A549 (cell line): ENCODE measurements around the gene KRTAP1-4.

ENCODE experiments used
- CHD4 ChIP-seq: fragments of 200-600 bp; sonication (generic); IDR thresholded peaks from 2 replicates; pipeline ENCODE4 v1.6.1; 2016; ENCODE audit warnings: antibody characterized with exemption, mild to moderate bottlenecking, borderline replicate concordance
- CTCF ChIP-seq: fragments of >200 bp; sonication (Bioruptor Twin); formaldehyde crosslinking; IDR thresholded peaks from 3 replicates; pipeline ENCODE4 v1.5.1; 2016
- EHMT2 ChIP-seq: fragments of 200-600 bp; sonication (generic); IDR thresholded peaks from 2 replicates; pipeline ENCODE4 v1.6.1; 2016; ENCODE audit warnings: antibody characterized with exemption, low read depth, mild to moderate bottlenecking, moderate library complexity
- EP300 ChIP-seq, 2 experiments: fragments of >200 bp; sonication (Bioruptor Twin); formaldehyde crosslinking; IDR thresholded peaks; 2 replicates in 1 of 2; 3 replicates in 1 of 2; pipeline ENCODE4 v1.6.1; 2016 to 2017
- HOXA7 ChIP-seq: fragments of 250-450 bp; sonication (Bioruptor Pico); IDR thresholded peaks from 2 replicates; pipeline ENCODE4 v1.5.0; 2020; ENCODE audit warnings: mild to moderate bottlenecking, moderate library complexity
- KDM5A ChIP-seq: fragments of 200-600 bp; sonication (generic); IDR thresholded peaks from 2 replicates; pipeline ENCODE4 v1.6.1; 2016; ENCODE audit warnings: antibody characterized with exemption, mild to moderate bottlenecking
- MAZ ChIP-seq: fragments of 150-350 bp; IDR thresholded peaks from 2 replicates; pipeline ENCODE4 v1.6.1; 2014; ENCODE audit warnings: antibody characterized with exemption, low read depth, low read length, borderline replicate concordance
- NPAS2 ChIP-seq: fragments of 250-450 bp; sonication (Bioruptor Pico); IDR thresholded peaks from 2 replicates; pipeline ENCODE4 v1.8.0; 2022; ENCODE audit warnings: mild to moderate bottlenecking, moderate library complexity, borderline replicate concordance
- POLR2A ChIP-seq: IDR thresholded peaks from 2 replicates; pipeline ENCODE4 v1.6.1; 2012; ENCODE audit warnings: mild to moderate bottlenecking, low read length
- RAD21 ChIP-seq, 2 experiments: fragments of >200 bp in 1 of 2; sonication (Bioruptor Twin) in 1 of 2; formaldehyde crosslinking in 1 of 2; IDR thresholded peaks in 1 of 2; conservative IDR thresholded peaks in 1 of 2; 2 replicates in 1 of 2; 3 replicates in 1 of 2; pipeline ENCODE4 v1.6.1; 2012 to 2018; ENCODE audit warnings: inconsistent platforms in 1 of 2
- RFX5 ChIP-seq: fragments of 450-650 bp; IDR thresholded peaks from 2 replicates; pipeline ENCODE4 v1.7.1; 2014; ENCODE audit warnings: antibody characterized with exemption, mild to moderate bottlenecking, moderate library complexity
- RNF2 ChIP-seq: fragments of 200-600 bp; sonication (generic); IDR thresholded peaks from 2 replicates; pipeline ENCODE4 v1.6.1; 2016; ENCODE audit warnings: low read depth, mild to moderate bottlenecking, antibody characterized with exemption, moderate library complexity, borderline replicate concordance
- SMC3 ChIP-seq: fragments of >200 bp; sonication (Bioruptor Twin); formaldehyde crosslinking; IDR thresholded peaks from 3 replicates; pipeline ENCODE4 v1.6.1; 2018; ENCODE audit warnings: inconsistent platforms
- ZNF302 ChIP-seq: fragments of 250-450 bp; sonication (Bioruptor Pico); IDR thresholded peaks from 2 replicates; pipeline ENCODE4 v1.9.0; 2021; ENCODE audit warnings: inconsistent platforms, mild to moderate bottlenecking, moderate library complexity

GRCh38 chr17:41037853-41038350 lies 7.9 kb upstream of the KRTAP1-4 start:
- no peak for TF ChIP-seq RNF2
- TF ChIP-seq MAZ, result no peak
- no peak for TF ChIP-seq CTCF
- no peak for TF ChIP-seq ZNF302 (CRISPR knock-in tag)
- TF ChIP-seq EP300 (IDR thresholded peaks at IDR 0.05), result no peak
- TF ChIP-seq POLR2A, result no peak
- no peak for TF ChIP-seq NPAS2
- TF ChIP-seq HOXA7 (CRISPR knock-in tag), result no peak
- no peak for TF ChIP-seq EHMT2
- no peak for TF ChIP-seq SMC3
- TF ChIP-seq RAD21 (conservative IDR thresholded peaks at IDR 0.05 in 1 of 2, IDR thresholded peaks at IDR 0.05 in 1 of 2), result no peak
- TF ChIP-seq RFX5, result no peak
- no peak for TF ChIP-seq KDM5A
- TF ChIP-seq CHD4, result no peak
